Smooth muscle cell (in vitro differentiated cells): ENCODE results near the gene ZGRF1. TPM values are rescaled to one million over a fixed set of nuclear protein-coding genes. Genes with fewer than 3 reads are reported as not detected.

Experiments
- DNase-seq: peaks from one replicate; lab custom pipeline; 2025; ENCODE audit not compliant: unreplicated experiment; lab: John Stamatoyannopoulos, UW
- H2AFZ ChIP-seq: fragments of 200-600 bp; sonication (generic); 2 replicates; pipeline ENCODE4 v1.6.0; 2016; ENCODE audit warnings: antibody characterized with exemption, low read depth, mild to moderate bottlenecking
- H3F3A ChIP-seq: fragments of 200-600 bp; sonication (generic); 2 replicates; pipeline ENCODE4 v1.6.0; 2017; ENCODE audit warnings: antibody characterized with exemption, low read depth
- H3K27ac ChIP-seq: fragments of 200-600 bp; sonication (generic); 2 replicates; pipeline ENCODE4 v1.5.1; 2016; ENCODE audit warnings: low read depth, mild to moderate bottlenecking
- H3K27me3 ChIP-seq: fragments of 200-600 bp; sonication (generic); 2 replicates; pipeline ENCODE4 v1.6.1; 2016; ENCODE audit warnings: low read depth, mild to moderate bottlenecking
- H3K36me3 ChIP-seq: fragments of 200-600 bp; sonication (generic); 2 replicates; pipeline ENCODE4 v1.5.1; 2016; ENCODE audit warnings: low read depth
- H3K4me1 ChIP-seq: fragments of 200-600 bp; sonication (generic); 2 replicates; pipeline ENCODE4 v1.5.1; 2016; ENCODE audit warnings: low read depth
- H3K4me2 ChIP-seq: fragments of 200-600 bp; sonication (generic); 2 replicates; pipeline ENCODE4 v1.6.0; 2016; ENCODE audit warnings: mild to moderate bottlenecking
- H3K4me3 ChIP-seq: fragments of 200-600 bp; sonication (generic); 2 replicates; pipeline ENCODE4 v1.5.1; 2016; ENCODE audit warnings: mild to moderate bottlenecking
- H3K79me2 ChIP-seq: fragments of 200-600 bp; sonication (generic); 2 replicates; pipeline ENCODE4 v1.6.0; 2016; ENCODE audit warnings: low read depth, mild to moderate bottlenecking
- H3K9ac ChIP-seq: fragments of 200-600 bp; sonication (generic); 2 replicates; pipeline ENCODE4 v1.6.0; 2016; ENCODE audit warnings: low read depth
- H3K9me3 ChIP-seq: fragments of 200-600 bp; sonication (generic); replicated peaks from 2 replicates; pipeline ENCODE4 v1.5.1; 2016; ENCODE audit warnings: low read depth
- H4K20me1 ChIP-seq: fragments of 200-600 bp; sonication (generic); 2 replicates; pipeline ENCODE4 v1.6.0; 2016; ENCODE audit warnings: low read depth
- WGBS: methylation state at CpG from one replicate; pipeline ENCODE4 v1.1.7; 2016; ENCODE audit warnings: low lambda C conversion rate; 5-methylcytosine and 5-hydroxymethylcytosine counted together
- polyA plus RNA-seq: library from polyadenylated mRNA; unstranded; fragments of >200 nt; fragmentation: Nextera tagmentation; extraction: Ambion mirVana; gene quantifications from 2 replicates; pipeline ENCODE4 v1.2.1, GENCODE V29; 2016
- total RNA-seq: library from RNA; depleted of rRNA; stranded (reverse); fragments of >200 nt; gene quantifications from 2 replicates; pipeline ENCODE4 v1.2.3, GENCODE V29; 2014
- TF ChIP-seq, protein P1 (sequence below): fragments of 200-600 bp; sonication (generic); IDR thresholded peaks from 2 replicates; pipeline ENCODE4 v1.5.1; 2017; ENCODE audit warnings: borderline replicate concordance, mild to moderate bottlenecking, antibody characterized with exemption; ENCODE audit not compliant: insufficient read depth, poor library complexity, severe bottlenecking

The ZGRF1 gene
- total and polyA plus RNA-seq, 2 experiments from 2014 or later, result 3.3 to 7.9 TPM

- DNase-seq, result no peak
- no peak overlapping the region for H2AFZ ChIP-seq
- no peaks in the 10 kb centered on the region for H3K4me1 ChIP-seq
- H3K27me3 ChIP-seq, result no peaks in the 10 kb centered on the region
- no peaks in the 10 kb centered on the region for H3K9me3 ChIP-seq
- no peak overlapping the region for H3K9ac ChIP-seq
- TF ChIP-seq, protein P1, sequence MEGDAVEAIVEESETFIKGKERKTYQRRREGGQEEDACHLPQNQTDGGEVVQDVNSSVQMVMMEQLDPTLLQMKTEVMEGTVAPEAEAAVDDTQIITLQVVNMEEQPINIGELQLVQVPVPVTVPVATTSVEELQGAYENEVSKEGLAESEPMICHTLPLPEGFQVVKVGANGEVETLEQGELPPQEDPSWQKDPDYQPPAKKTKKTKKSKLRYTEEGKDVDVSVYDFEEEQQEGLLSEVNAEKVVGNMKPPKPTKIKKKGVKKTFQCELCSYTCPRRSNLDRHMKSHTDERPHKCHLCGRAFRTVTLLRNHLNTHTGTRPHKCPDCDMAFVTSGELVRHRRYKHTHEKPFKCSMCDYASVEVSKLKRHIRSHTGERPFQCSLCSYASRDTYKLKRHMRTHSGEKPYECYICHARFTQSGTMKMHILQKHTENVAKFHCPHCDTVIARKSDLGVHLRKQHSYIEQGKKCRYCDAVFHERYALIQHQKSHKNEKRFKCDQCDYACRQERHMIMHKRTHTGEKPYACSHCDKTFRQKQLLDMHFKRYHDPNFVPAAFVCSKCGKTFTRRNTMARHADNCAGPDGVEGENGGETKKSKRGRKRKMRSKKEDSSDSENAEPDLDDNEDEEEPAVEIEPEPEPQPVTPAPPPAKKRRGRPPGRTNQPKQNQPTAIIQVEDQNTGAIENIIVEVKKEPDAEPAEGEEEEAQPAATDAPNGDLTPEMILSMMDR, result no peak
- no peaks in the 10 kb centered on the region for H3K36me3 ChIP-seq
- H3K4me2 ChIP-seq, result no peak overlapping the region
- H4K20me1 ChIP-seq, result no peaks in the 10 kb centered on the region
- WGBS, result 87% methylated on average over 4 of the region's 4 CpGs
- H3K27ac ChIP-seq, result no peak overlapping the region
- no peak overlapping the region for H3K4me3 ChIP-seq
- no peaks in the 10 kb centered on the region for H3F3A ChIP-seq
- H3K79me2 ChIP-seq, result no peaks in the 10 kb centered on the region
Observed at GRCh38 chr4:112563431-112564200, 73.1 kb downstream of the ZGRF1 start.

DNA sequence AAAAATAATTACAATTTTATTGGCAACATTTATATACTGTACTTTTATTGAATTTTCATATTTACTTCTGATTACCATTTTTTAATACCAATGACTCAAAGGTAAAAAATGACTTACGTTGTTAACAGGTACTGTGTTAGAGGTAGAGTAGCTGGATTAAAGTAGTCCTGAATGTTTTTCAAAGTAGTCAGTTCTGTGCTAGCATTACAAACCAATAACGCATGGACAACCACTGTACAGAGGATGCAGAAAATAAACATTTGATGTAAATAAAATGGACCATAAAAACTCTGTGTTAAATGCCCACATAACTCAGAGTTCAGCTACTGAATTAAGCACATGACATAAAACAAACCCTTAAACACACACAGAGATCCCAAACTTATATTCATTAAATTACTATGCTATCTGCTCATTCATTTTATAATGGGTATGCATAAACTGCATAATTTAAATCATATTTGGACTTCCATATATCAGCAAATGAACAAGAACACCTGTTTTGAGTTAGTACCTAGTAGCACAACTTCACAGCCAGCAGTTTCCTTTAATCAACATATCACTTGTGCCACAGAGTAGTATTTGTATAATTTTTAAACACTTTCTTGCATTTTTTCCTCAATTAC, 74.3 kb downstream of the ZGRF1 start:
- Histone ChIP-seq H3K9ac (no peak overlapping the region), H3K4me3 (no peak overlapping the region), H3K27me3 (no peaks in the 10 kb centered on the region), H2AFZ (no peak overlapping the region), H3K79me2 (no peaks in the 10 kb centered on the region), H4K20me1 (no peaks in the 10 kb centered on the region), H3K9me3 (no peaks in the 10 kb centered on the region), H3K36me3 (no peaks in the 10 kb centered on the region), H3K4me1 (no peaks in the 10 kb centered on the region), H3K4me2 (no peak overlapping the region), H3F3A (no peaks in the 10 kb centered on the region), H3K27ac (no peak overlapping the region)
- WGBS, result 88% methylated on average over 2 of the region's 2 CpGs
- no peak for DNase-seq
- TF ChIP-seq, protein P1, result no peak

- no peaks in the 10 kb centered on the region for H3K36me3 ChIP-seq
- no peaks in the 10 kb centered on the region for H3K9me3 ChIP-seq
- no peaks in the 10 kb centered on the region for H3F3A ChIP-seq
- no peak overlapping the region for H2AFZ ChIP-seq
- TF ChIP-seq, protein P1, result no peak
- whole genome bisulfite sequencing, result 100% methylated on average over 2 of the region's 2 CpGs
- H3K4me2 ChIP-seq, result no peak overlapping the region
- no peaks in the 10 kb centered on the region for H4K20me1 ChIP-seq
- H3K27ac ChIP-seq, result no peak overlapping the region
- H3K79me2 ChIP-seq, result no peaks in the 10 kb centered on the region
- H3K9ac ChIP-seq, result no peak overlapping the region
- no peak for DNase-seq
- H3K27me3 ChIP-seq, result no peaks in the 10 kb centered on the region
- H3K4me1 ChIP-seq, result no peaks in the 10 kb centered on the region
- no peak overlapping the region for H3K4me3 ChIP-seq
Observed at GRCh38 chr4:112560084-112560483, 76.6 kb downstream of the ZGRF1 start.

DNA sequence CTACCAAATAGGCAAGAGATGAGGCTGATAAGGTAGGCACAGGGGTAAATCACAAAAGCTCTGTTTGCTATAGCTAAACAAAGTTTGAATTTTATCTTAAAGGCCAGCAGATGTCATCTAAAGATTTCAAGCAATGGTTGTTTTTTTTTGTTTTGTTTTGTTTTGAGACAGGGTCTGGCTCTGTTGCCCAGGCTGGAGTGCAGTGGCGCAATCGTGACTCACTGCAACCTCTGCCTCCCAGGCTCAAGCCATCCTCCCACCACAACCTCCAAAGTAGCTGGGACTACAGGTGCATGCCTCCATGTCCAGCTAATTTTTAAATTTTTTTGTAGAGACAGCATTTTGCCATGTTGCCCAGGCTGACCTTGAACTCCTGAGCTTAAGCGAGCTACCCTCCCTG, 77.7 kb downstream of the ZGRF1 start:
- H3K9me3 ChIP-seq, result no peaks in the 10 kb centered on the region
- no peak overlapping the region for H3K9ac ChIP-seq
- no peak overlapping the region for H2AFZ ChIP-seq
- H3K79me2 ChIP-seq, result no peaks in the 10 kb centered on the region
- H3K4me3 ChIP-seq, result no peak overlapping the region
- 100% methylated on average over 3 of the region's 3 CpGs for WGBS
- no peak for DNase-seq
- H4K20me1 ChIP-seq, result no peaks in the 10 kb centered on the region
- H3K4me2 ChIP-seq, result no peak overlapping the region
- H3F3A ChIP-seq, result no peaks in the 10 kb centered on the region
- no peaks in the 10 kb centered on the region for H3K4me1 ChIP-seq
- no peaks in the 10 kb centered on the region for H3K27me3 ChIP-seq
- TF ChIP-seq, protein P1, result no peak
- no peaks in the 10 kb centered on the region for H3K36me3 ChIP-seq
- H3K27ac ChIP-seq, result no peak overlapping the region
